SKM-1 (cell line): Measurements from ENCODE around the gene TNRC6A.
"Not testable (repeated sequence)": the region's sequence is repeated elsewhere in the genome, so short reads cannot be mapped to it uniquely, and the experiment has no call there.

ENCODE experiments used
- DNase-seq: peaks from one replicate; lab custom pipeline; 2025; ENCODE audit not compliant: unreplicated experiment; lab: John Stamatoyannopoulos, UW

The TNRC6A gene

GRCh38 chr16:24729243-24729950 lies at the start of gene TNRC6A:
TNRC6A (plus strand) TSS chr16:24729651; CDS start chr16:24729842, 191 bp downstream.
- peak; percentile 70 for DNase-seq

DNA sequence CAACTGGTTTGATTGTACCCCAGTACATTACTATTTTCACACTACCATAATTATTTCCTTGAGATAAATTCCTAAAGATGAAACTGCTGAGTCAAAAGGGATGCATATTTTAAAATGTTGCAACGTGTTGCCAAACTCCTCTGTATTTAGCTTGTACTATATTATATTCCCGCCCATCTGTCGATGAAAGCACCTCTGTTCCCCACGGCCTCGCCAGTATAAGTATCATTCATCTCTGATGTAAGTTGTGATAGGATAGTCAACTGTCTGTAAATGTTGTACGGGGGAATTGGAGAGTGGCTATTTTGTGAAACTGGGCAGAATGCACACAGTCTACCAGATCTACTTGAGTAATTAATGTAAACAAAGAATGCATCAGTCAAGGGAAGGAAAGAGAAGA lies 47.7 kb upstream of the TNRC6A start:
- no peak for DNase-seq

GRCh38 chr16:24683250-24683649 lies 46.2 kb upstream of the TNRC6A start:
- no peak for DNase-seq

GRCh38 chr16:24683847-24684493 lies 45.5 kb upstream of the TNRC6A start:
- DNase-seq, result no peak

DNA sequence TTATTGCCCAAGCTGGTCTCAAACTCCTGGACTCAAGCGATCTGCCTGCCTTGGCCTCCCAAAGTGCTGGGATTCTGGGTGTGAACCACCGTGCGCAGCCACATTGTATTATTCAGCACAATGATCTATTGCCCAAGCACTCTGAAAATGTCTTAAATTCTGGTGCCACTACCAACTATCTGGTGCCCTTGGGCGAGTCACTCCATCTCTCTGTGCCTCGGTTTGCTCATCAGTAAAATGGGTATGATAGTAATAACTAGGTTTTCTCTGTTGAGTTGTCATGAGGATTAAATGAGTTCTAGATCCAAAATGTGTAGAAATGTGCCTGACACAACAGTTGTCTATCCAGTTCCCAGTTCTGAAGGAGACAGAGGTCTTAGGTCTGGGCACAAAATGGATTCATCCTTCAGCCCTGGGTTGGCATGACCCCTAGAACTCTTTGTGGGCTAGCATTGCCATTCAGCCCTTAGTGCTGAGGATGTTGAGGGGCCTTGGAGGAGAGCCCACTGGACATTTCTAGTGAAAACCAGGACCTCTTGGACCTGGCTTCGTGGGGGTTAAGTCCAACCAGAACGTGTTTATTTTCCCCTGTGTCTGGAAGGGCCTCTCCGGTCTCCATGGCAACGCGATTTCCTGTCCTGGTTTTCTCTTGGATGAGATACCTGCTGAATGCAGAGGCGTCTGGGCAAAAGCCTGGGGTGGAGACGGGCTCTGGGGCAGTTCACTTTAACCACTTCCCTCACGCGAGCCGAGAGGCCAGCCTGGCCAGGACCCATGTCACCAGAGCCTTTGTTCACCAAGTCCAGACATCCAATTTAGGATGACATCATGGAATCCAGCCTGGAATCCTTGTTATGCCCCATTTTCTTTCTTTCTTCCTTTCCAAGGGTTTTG lies 43.7 kb upstream of the TNRC6A start:
- DNase-seq, result no peak

DNA sequence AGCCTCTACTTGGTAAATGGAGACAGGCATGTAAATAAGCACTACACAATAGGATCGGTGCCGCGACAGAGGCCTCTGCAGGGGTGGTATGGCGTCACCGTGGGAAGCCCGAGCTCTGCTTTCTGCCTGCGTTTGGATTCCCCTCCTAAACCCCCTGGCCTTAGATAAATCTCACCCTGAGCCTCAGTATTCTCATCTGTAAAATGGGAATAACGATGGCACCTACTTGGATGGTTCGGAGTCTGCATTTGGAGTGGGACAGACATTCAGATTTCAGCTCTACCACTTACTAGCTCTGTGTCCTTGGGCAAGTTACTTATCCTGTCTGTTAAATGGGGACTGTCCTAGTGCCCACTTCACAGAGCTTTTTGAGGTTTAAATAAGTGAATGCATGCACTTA lies 42.8 kb upstream of the TNRC6A start:
- no peak for DNase-seq

- no peak for DNase-seq
Measured at GRCh38 chr16:24688359-24688758, 41.1 kb upstream of the TNRC6A start.

DNA sequence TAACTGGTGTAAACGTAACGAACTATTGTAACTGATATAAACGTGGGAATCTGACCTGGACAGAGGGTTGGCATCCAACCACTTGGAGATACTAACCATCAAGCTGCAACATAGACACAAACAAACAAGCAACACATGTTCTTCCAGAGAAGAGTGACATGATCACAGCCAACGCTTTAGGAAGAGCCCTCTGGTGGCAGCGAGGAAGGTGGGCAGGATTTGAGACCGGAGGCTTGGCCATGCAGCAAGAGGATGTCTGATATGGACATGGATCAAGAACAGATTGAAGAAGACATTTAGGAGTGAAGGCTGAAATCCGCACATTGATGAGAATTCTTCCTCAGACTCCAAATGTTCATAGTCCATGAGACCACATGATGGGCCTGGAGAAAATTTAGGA lies 40.3 kb upstream of the TNRC6A start:
- DNase-seq, result no peak

DNA sequence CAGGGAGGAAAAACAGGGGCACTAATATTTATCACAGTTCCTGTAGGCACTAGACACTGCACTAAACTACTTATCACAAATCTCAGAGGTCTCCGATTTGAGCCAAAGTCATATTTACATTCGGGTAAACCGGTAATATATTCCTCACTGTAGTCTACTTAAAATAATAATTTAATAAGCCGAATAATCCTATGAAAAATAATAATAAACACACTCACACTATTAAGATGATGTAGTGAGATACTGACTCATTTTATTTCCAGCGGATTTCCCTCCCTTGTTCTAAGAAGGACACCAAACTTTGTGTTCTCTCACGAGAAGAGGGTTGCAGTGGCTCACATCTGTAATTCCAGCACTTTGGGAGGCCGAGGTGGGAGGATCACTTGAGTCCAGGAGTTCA lies 36.6 kb upstream of the TNRC6A start:
- no peak for DNase-seq

GRCh38 chr16:24694931-24695330 lies 34.5 kb upstream of the TNRC6A start:
- DNase-seq, result no peak

DNA sequence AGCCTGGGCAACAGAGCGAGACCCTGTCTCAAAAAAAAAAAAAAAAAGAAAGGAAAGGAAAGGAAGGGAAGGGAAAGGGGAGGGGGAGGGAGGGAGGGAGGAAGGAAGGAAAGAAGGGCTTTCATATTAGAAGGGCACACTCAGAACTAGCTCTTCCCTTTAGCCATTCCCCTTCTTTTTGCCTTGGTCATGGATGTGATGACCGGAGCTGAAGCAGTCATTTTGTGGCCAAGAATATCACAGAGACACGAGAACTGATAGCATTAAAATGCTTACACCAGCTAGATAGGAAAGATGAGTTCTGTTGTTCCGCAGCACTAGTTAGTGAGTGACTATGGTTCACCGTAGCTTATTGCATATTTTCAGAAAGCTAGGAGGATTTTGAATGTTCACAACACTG lies 32.8 kb upstream of the TNRC6A start:
- no peak for DNase-seq

DNA sequence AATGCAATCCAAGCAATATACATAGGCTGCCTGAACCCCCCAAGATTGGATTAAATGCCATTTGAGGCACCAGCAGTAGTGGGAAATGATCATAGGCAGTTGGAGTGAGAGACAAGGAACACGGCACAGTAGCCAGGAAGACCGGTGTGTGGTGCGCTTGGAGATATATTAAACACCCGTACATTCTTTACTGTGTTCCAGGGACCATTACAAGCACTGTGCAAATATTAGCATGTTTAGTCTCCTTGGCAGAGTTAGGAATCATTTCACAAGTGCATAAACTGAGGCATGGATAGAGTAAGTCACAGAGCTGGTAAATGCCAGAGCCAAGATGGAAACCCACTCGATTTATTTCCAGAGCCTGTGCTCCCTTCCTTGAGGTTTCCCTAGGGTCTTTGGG lies 31.1 kb upstream of the TNRC6A start:
- DNase-seq, result no peak

DNA sequence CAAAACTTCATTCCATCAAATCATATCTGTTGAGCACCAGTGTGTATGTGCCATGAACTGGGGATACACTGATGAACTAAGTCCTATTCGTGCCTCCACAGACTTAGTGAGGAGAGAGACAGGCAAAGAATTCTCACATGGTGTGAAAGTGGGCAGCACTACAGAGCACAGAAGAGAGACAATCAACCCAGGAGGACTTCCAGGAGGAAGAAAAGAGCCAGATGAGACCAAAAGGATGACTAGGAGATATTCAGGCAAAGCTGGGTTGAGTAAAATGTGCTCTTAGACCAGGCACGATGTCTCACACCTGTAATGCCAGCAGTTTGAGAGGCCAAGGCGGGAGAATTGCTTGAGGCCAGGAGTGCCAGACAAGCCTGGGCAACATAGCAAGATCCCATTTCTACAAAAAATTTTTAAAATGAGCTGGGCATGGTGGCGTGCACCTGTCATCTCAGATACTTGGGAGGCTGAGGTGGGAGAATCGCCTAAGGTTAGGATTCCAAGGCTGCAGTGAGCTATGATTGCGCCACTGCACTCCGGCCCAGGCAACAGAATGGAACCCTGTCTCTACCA lies 30.2 kb upstream of the TNRC6A start:
- no peak for DNase-seq

- DNase-seq, result no peak
Measured at GRCh38 chr16:24700549-24701392, 28.7 kb upstream of the TNRC6A start.

- DNase-seq, result no peak
Measured at GRCh38 chr16:24701521-24701951, 27.9 kb upstream of the TNRC6A start.

GRCh38 chr16:24707760-24708159 lies 21.7 kb upstream of the TNRC6A start:
- not testable (repeated sequence) for DNase-seq

- DNase-seq, result no peak
Measured at GRCh38 chr16:24713379-24713778, 16.1 kb upstream of the TNRC6A start.

GRCh38 chr16:24717411-24717810 lies 12.0 kb upstream of the TNRC6A start:
- no peak for DNase-seq

DNA sequence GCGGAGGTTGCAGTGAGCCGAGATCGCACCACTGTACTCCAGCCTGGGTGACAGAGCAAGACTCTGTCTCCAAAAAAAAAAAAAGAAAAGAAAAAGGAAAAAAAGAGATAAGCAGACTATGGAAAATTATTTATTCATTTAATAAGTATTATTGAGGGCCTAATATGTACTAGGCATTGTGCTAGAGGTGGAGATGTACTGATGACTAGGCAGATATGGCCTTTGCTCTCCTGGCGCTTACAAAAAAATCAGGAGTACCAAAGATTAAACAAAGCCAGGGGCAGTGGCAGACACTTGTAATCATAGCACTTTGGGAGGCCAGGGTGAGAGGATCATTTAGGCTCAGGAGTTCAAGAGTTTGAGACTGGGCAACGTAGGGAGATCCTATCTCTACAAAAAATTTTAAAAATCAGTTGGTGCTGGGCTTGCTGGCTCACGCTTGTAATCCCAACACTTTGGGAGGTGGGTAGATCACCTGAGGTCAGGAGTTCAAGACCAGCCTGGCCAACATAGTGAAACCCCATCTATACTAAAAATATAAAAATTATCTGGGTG lies 10.4 kb upstream of the TNRC6A start:
- no peak for DNase-seq

DNA sequence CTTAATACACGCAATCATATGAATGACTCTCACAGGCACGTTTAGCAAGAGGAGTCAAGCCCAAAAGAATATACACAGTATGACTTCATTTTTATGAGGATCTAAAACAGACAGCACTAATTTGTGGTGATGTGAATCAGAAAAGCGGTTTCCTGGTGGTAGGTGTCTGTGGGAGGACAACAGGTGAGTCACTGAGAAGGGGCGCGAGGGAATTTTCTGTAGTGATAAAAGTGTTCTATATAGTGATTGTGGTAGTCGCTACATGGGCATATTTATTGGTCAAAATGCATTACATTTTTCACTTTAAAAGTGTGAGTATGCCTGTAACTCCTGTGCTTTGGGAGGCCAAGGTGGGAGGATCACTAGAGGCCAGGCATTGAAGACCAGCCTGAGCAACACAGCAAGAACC lies 7.6 kb upstream of the TNRC6A start:
- no peak for DNase-seq
